ENCODE measurements around the gene IGLL5.
"Not testable (repeated sequence)": the region's sequence is repeated elsewhere in the genome, so short reads cannot be mapped to it uniquely, and the experiment has no call there.

IGLL5 gene

DNA sequence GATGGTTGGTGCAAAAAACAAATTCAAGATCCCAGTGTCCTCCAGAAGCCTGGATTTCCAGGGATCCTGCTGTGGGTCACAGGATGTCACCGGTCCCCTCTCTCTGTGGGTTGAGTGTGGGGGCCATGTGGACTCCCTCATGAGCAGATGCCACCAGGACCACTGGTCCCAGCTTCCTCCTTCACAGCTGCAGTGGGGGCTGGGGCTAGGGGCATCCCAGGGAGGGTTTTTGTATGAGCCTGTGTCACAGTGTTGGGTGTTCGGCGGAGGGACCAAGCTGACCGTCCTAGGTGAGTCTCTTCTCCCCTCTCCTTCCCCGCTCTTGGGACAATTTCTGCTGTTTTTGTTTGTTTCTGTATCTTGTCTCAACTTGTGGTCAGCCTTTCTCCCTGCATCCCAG is 17.1 kb downstream of the IGLL5 start:
- not testable (repeated sequence) for H3K36me3 ChIP-seq (ENCODE audit: insufficient read depth, low read length); H3K27me3 ChIP-seq (ENCODE audit: insufficient read depth, low read length); H3K4me1 ChIP-seq (ENCODE audit: insufficient read depth, low read length); H2AFZ ChIP-seq (ENCODE audit: low read depth, low read length); H3K9me3 ChIP-seq (ENCODE audit: low read length); H3K4me3 ChIP-seq (ENCODE audit: low read length)

DNA sequence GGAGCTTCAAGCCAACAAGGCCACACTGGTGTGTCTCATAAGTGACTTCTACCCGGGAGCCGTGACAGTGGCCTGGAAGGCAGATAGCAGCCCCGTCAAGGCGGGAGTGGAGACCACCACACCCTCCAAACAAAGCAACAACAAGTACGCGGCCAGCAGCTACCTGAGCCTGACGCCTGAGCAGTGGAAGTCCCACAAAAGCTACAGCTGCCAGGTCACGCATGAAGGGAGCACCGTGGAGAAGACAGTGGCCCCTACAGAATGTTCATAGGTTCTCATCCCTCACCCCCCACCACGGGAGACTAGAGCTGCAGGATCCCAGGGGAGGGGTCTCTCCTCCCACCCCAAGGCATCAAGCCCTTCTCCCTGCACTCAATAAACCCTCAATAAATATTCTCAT is 18.8 kb downstream of the IGLL5 start:
- not testable (repeated sequence) for H3K4me1 ChIP-seq (ENCODE audit: insufficient read depth, low read length); H3K36me3 ChIP-seq (ENCODE audit: insufficient read depth, low read length); H3K4me3 ChIP-seq (ENCODE audit: low read length); H3K27me3 ChIP-seq (ENCODE audit: insufficient read depth, low read length); H3K9me3 ChIP-seq (ENCODE audit: low read length); H2AFZ ChIP-seq (ENCODE audit: low read depth, low read length)

DNA sequence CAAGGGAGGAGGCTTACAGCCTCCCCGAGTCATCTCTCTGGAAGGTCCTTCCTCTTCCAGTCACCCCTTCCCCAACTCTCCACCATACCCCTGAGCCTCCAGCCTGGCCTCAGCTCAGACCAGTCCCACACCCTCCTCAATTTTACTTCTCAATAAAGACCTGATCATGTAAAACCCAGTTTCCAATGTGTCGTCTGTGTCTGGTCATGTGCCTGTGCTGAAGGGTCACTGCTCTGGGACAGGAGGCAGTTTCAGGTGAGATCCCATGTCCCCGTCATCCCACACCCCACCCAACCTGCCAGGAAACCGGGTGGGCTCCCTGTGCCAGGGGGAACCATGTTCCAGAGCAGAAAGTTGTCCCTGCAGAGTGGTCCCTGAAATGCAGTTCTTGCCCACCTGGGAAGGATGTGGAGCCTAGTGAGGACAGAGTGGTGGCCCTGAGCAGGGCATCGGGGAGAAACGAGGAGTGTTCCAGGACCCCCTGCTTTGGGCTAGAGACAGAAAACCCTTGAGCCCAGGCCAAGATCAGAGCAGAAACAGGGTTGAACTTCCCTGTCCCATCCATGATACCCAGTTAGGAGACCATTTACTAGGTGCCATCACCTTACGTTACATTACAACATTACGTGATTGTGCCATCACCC is 19.4 kb downstream of the IGLL5 start:
- Histone ChIP-seq H3K9me3 (ENCODE audit: low read length) (no peaks in the 10 kb centered on the region), H3K4me1 (ENCODE audit: insufficient read depth, low read length) (no peaks in the 10 kb centered on the region), H2AFZ (ENCODE audit: low read depth, low read length) (no peak overlapping the region), H3K4me3 (ENCODE audit: low read length) (no peak overlapping the region), H3K27me3 (ENCODE audit: insufficient read depth, low read length) (peaks cover 3% of the 10 kb centered on the region), H3K36me3 (ENCODE audit: insufficient read depth, low read length) (no peaks in the 10 kb centered on the region)

DNA sequence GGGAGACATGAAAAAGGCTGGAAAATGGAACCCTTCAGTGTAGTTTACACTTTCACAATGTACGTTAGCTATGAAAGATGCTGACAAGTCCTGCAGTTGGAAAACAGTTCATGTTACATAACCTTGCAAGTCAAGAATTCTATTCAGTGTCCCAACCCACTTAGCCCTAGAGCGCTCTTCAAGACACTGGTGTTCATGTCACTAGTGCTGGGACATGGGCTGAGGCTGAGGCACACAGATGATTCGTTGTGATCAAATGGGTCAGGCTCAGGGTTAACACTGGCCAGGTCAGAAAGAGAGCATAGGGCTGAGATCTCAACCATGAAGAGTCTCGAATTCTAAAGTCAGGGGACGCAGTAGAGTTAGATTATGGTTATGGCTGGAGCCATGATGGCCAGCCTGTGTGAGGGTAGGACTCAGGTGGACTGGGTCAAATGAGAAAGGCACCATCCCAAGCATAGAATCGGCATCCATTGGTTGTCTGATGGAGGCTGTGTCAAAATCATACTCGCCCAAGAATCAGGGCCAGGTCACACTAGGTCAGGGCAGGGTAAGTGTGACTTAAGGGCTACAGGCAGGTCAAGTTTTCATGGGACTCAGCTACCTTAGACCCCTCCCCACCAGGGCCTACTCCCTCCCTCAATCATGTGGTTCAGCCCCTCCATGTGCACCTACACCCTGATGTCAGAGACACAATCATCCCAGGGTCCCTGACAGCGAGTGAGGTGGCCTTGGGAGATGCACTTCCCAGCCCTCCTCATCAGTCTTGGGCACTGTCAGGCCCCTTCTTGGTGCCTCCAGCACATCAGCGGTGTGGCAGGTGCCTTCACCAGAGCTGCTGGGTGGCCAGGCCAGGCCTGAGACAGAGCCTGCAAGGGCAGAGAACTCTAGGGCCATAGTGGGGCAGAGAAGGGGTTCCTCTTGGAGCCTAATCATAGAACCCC is 20.2 kb downstream of the IGLL5 start:
- no peaks in the 10 kb centered on the region for H3K36me3 ChIP-seq (ENCODE audit: insufficient read depth, low read length)
- H2AFZ ChIP-seq (ENCODE audit: low read depth, low read length) = no peak overlapping the region
- H3K27me3 ChIP-seq (ENCODE audit: insufficient read depth, low read length) = peaks cover 3% of the 10 kb centered on the region
- H3K4me3 ChIP-seq (ENCODE audit: low read length) = no peak overlapping the region
- H3K9me3 ChIP-seq (ENCODE audit: low read length) = no peaks in the 10 kb centered on the region
- no peaks in the 10 kb centered on the region for H3K4me1 ChIP-seq (ENCODE audit: insufficient read depth, low read length)

DNA sequence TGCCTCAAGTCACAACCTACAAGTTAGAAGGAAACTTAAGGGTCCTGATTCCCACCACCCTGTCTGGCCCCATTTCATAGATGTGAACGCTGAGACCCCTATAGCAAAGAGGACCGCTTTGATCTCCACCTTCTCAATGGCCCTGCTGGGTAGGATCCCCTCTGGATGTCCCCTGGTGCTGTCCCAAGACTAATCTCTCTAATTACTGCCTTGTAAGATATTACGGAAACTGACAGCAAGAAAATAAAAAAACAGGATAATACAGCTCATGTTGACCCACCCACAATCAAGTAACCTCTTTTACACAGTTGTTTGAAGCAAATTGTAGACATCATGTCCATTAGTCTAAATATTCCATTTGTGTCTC is 20.9 kb downstream of the IGLL5 start:
- Histone ChIP-seq H3K9me3 (ENCODE audit: low read length) (no peaks in the 10 kb centered on the region), H3K4me3 (ENCODE audit: low read length) (no peak overlapping the region), H3K27me3 (ENCODE audit: insufficient read depth, low read length) (peaks cover 2% of the 10 kb centered on the region), H3K36me3 (ENCODE audit: insufficient read depth, low read length) (no peaks in the 10 kb centered on the region), H2AFZ (ENCODE audit: low read depth, low read length) (no peak overlapping the region), H3K4me1 (ENCODE audit: insufficient read depth, low read length) (no peaks in the 10 kb centered on the region)

DNA sequence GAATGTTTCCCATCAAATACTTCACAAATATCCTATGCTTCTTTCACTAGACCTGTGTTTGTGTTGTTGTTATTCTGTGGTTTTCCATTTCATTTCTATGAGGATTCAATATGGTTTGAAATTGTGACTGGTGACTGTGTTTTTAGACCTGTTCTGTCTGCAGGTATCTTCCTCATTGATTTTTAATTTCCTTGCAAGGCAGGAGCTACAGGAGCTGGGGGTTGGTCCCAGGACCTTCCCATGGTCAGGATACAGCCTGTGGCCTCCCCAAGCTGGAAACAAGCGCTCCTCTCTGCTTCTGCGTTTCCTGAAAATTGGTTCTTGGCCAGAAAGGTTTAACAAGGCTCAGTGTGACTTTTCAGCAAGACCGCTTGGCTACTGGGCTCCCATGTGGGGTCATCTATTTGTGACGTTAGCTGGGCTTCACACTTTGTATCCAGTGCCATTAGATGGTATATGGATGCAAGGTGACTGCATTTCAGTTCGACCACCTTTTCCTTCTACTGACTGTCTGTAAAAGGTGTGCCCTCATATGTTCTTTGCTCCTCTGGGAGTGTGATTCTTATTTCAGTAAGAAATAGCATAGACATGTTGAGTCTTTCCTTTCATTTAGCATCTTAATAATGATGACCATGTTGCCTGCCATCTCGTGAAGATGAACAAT is 21.5 kb downstream of the IGLL5 start:
- Histone ChIP-seq H2AFZ (ENCODE audit: low read depth, low read length) (no peak overlapping the region), H3K36me3 (ENCODE audit: insufficient read depth, low read length) (no peaks in the 10 kb centered on the region), H3K27me3 (ENCODE audit: insufficient read depth, low read length) (no peaks in the 10 kb centered on the region), H3K4me1 (ENCODE audit: insufficient read depth, low read length) (no peaks in the 10 kb centered on the region), H3K9me3 (ENCODE audit: low read length) (no peaks in the 10 kb centered on the region), H3K4me3 (ENCODE audit: low read length) (no peak overlapping the region)

DNA sequence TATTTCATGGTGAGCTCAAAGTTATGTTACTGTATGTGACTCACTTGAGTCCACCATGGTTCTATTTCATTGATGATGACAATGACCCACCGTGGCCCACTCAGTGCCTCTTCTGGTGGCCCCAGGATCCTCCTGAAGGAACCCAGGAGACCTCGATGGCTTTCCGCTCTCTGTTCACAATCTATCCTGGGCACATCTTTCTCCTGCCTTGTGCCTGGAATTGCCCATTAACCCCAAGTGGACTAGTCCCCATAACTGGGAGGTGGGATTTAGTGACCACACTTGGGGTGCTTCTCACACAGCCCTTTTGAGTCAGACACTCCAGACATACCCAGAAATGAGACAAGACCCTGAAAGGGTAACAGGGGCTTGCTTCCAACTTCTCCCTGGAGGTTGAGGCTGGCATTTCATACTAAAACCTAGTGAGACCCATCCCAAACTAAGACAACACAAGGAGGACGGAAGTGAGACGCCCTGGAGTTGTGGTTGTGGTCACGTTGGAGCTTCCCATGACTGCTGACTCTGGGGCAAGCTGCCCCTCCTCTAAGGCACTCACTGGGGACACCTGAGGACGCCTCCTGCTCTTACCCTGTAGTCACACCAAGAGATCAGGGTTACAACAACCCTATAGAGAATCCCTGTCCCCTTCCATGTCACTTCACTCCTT is 22.1 kb downstream of the IGLL5 start:
- no peaks in the 10 kb centered on the region for H3K4me1 ChIP-seq (ENCODE audit: insufficient read depth, low read length)
- H2AFZ ChIP-seq (ENCODE audit: low read depth, low read length) = no peak overlapping the region
- no peaks in the 10 kb centered on the region for H3K36me3 ChIP-seq (ENCODE audit: insufficient read depth, low read length)
- H3K4me3 ChIP-seq (ENCODE audit: low read length) = no peak overlapping the region
- no peaks in the 10 kb centered on the region for H3K9me3 ChIP-seq (ENCODE audit: low read length)
- H3K27me3 ChIP-seq (ENCODE audit: insufficient read depth, low read length) = no peaks in the 10 kb centered on the region

DNA sequence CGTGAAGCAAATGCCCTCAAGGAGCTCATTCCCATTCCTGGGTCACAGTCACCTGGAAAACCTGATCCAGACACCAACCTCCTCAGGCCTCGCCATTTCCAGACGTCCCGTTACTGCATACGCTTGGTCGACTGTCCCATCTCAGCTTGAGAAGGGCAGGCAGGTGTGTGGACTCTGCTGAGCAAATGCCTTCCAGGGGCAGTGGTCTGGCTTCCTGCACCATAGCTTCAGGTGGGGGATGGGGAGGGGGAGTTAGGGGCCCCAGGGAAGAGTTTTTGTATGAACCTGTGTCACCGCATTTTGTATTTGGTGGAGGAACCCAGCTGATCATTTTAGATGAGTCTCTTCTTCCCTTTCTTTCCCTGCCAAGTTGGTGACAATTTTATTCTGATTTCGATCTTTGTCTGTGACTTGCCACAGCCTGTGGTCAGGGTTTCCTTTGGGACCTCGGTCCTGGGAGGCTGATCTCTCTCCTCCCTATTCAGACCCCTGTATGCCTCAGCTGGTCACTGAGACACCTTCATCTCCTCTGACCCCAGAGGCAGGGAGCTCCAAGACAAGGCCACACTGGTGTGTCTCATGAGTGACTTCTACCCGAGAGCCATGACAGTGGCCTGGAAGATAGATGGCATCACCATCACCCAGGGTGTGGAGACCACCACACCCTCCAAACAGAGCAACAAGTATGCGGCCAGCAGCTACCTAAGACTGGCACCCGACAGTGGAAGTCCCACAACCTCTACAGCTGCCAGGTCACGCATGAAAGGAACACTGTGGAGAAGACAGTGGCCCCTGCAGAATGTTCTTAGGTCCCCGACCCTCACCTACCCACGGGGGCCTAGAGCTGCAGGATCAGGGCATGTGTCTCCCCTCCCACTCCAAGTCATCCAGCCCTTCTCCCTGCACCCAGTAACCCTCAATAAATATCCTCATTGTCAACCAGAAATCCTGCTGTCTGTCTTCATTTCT is 22.9 kb downstream of the IGLL5 start:
- no peaks in the 10 kb centered on the region for H3K4me1 ChIP-seq (ENCODE audit: insufficient read depth, low read length)
- no peak overlapping the region for H2AFZ ChIP-seq (ENCODE audit: low read depth, low read length)
- H3K36me3 ChIP-seq (ENCODE audit: insufficient read depth, low read length) = no peaks in the 10 kb centered on the region
- no peak overlapping the region for H3K4me3 ChIP-seq (ENCODE audit: low read length)
- no peaks in the 10 kb centered on the region for H3K27me3 ChIP-seq (ENCODE audit: insufficient read depth, low read length)
- H3K9me3 ChIP-seq (ENCODE audit: low read length) = no peaks in the 10 kb centered on the region

DNA sequence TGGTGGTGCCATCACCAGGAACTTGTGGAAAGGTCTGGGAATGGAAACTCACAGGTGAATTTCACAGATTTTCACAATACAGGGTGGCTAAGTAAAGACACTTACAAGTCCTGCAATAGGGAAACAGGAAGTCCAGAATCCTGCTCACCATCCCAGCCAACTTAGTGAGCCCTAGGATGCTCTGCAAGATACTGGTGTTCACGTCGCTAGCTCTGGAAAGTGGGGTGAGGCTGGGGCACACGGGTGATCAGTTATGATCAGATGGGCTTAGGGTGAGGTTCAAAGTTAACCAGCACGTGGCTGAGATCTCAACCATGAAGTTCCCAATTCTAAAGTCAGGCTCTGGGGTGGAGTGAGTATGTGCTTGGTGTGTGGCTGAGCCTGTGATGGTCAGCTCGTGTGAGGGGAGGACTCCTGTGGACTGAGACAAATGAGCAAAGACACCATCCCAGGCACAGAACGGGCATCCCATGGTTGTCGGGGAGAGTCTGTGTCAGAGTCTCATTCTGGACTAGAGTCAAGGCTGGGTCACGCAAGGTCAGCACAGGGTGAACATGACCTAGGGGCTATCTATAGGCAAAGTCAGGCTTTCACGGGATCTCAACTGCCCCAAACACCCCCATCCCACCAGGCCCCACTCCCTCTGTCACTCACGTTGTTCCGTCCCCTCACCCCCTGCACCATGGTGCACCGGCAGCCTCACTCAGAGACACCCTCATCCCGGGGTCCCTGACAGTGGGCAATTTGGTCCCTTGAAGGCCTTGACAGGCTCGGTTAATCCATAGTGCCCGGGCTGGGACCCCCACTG is 23.9 kb downstream of the IGLL5 start:
- Histone ChIP-seq H3K36me3 (ENCODE audit: insufficient read depth, low read length) (no peaks in the 10 kb centered on the region), H2AFZ (ENCODE audit: low read depth, low read length) (no peak overlapping the region), H3K4me3 (ENCODE audit: low read length) (no peak overlapping the region), H3K27me3 (ENCODE audit: insufficient read depth, low read length) (no peaks in the 10 kb centered on the region), H3K4me1 (ENCODE audit: insufficient read depth, low read length) (no peaks in the 10 kb centered on the region), H3K9me3 (ENCODE audit: low read length) (no peaks in the 10 kb centered on the region)

DNA sequence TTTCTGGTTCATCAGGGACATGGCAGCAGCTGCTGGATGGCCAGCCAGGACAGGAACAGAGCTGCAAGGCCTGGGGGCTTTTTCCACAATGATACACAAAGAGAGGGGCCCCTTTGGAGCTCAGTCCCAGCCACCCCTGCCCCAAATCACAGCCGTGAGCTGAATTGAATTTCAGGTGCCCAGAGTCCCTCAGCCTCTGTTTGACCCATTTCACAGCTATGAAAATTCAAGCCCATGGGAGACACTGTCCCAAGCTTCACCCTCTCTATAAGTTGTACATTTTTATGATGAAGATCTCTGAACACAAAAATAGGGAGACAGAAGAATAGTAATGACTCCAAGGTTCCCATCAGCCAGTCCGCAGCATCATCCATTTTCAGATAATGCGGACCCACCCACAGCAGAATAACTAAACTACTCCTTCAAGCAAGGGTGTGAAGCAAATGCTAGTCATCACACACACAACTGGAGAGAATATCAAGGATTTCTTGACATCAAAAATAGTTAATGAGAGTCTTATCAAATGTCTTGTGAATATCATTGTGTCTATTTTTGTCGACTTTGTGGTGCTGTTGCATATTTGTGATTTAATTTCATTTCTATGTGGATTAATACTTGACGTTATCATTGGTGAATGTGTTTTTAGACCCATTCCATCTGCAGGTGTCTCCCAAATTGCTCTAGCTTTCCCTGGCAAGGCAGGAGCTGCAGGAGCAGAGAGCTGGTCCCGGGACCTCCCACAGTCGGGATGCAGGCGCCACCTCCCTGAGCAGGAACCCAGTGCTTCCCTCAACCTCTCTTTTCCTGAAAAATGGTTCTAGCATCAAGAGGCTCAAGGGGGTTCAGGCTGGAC is 24.7 kb downstream of the IGLL5 start:
- no peaks in the 10 kb centered on the region for H3K27me3 ChIP-seq (ENCODE audit: insufficient read depth, low read length)
- no peak overlapping the region for H3K4me3 ChIP-seq (ENCODE audit: low read length)
- H3K4me1 ChIP-seq (ENCODE audit: insufficient read depth, low read length) = no peaks in the 10 kb centered on the region
- H3K36me3 ChIP-seq (ENCODE audit: insufficient read depth, low read length) = no peaks in the 10 kb centered on the region
- H3K9me3 ChIP-seq (ENCODE audit: low read length) = no peaks in the 10 kb centered on the region
- no peak overlapping the region for H2AFZ ChIP-seq (ENCODE audit: low read depth, low read length)

DNA sequence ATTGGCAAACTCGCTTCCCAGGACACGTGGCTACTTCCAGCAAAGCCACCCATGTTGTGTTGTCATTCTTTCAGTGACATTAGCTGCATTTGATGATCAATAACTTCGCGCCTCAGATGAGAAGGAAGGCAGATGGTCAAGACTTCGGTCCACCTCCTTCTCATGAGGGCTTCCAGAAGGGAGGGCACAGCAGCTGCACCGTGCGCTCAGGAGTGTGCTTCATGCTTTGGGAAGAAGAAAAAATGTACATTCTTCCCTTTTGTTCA is 25.3 kb downstream of the IGLL5 start:
- Histone ChIP-seq H3K4me1 (ENCODE audit: insufficient read depth, low read length) (no peaks in the 10 kb centered on the region), H2AFZ (ENCODE audit: low read depth, low read length) (no peak overlapping the region), H3K27me3 (ENCODE audit: insufficient read depth, low read length) (no peaks in the 10 kb centered on the region), H3K9me3 (ENCODE audit: low read length) (no peaks in the 10 kb centered on the region), H3K36me3 (ENCODE audit: insufficient read depth, low read length) (no peaks in the 10 kb centered on the region), H3K4me3 (ENCODE audit: low read length) (no peak overlapping the region)

All from neuron (in vitro differentiated cells).